Adrenal gland (tissue), 12 donors: ENCODE measurements around the gene PRR18. TPM values are rescaled to one million over a fixed set of nuclear protein-coding genes. Genes with fewer than 3 reads are reported as not detected.

Experiments used
- DNase-seq, 7 donors: peaks; one replicate each; pipeline ENCODE4 v3.0.0-alpha.2; 2019 to 2020
- H3K27ac ChIP-seq, 5 donors: fragments of 200-600 bp; sonication (generic) in 4 of 5; 1 replicate in 3 of 5; 2 replicates in 2 of 5; pipeline versions ENCODE4 v1.5.1 to v1.8.0; 2016 to 2020; ENCODE audit warnings: mild to moderate bottlenecking in 1 of 5
- H3K27me3 ChIP-seq: fragments of 200-600 bp; 2 replicates; pipeline ENCODE4 v1.8.0; 2021
- H3K36me3 ChIP-seq, 2 donors: fragments of 200-600 bp; replicated peaks in 1 of 2; 1 replicate in 1 of 2; 2 replicates in 1 of 2; pipeline versions ENCODE4 v1.5.1 to v1.8.0; 2018 to 2022
- H3K4me1 ChIP-seq, 2 donors: fragments of 200-600 bp; replicated peaks in 1 of 2; 1 replicate in 1 of 2; 2 replicates in 1 of 2; pipeline versions ENCODE4 v1.5.1 to v1.8.0; 2018 to 2021
- H3K4me3 ChIP-seq, 4 donors: fragments of 200-600 bp; sonication (generic) in 3 of 4; one replicate each; pipeline ENCODE4 v1.5.1; 2016 to 2018
- H3K9me3 ChIP-seq, 3 donors: fragments of 200-600 bp; sonication (generic) in 1 of 3; replicated peaks in 1 of 3; 1 replicate in 2 of 3; 2 replicates in 1 of 3; pipeline versions ENCODE4 v1.5.1 to v1.8.0; 2016 to 2021
- CTCF ChIP-seq, 6 experiments: fragments of 450-650 bp in 4 of 6; fragments of 200-600 bp in 2 of 6; sonication (generic) in 1 of 6; IDR thresholded peaks; 1 replicate in 5 of 6; 2 replicates in 1 of 6; pipeline versions ENCODE4 v1.5.1 to v1.8.0; 2016 to 2021; ENCODE audit warnings: antibody characterized with exemption in 6 of 6, mild to moderate bottlenecking in 2 of 6, moderate library complexity in 1 of 6
- POLR2A ChIP-seq, 2 donors: fragments of 450-650 bp; IDR thresholded peaks; one replicate each; pipeline ENCODE4 v1.6.1; 2017; ENCODE audit warnings: antibody characterized with exemption in 2 of 2, mild to moderate bottlenecking in 2 of 2, moderate library complexity in 1 of 2
- WGBS, 4 donors: extraction: QIAGEN DNeasy Blood & Tissue Kit in 2 of 4; methylation state at CpG; one replicate each; pipeline versions ENCODE4 v1.1.5 to v1.1.7; 2013 to 2017; 5-methylcytosine and 5-hydroxymethylcytosine counted together
- intact Hi-C, 2 donors: fragments of 100-400 bp; cut with DNase I; formaldehyde crosslinking; loops; one replicate each; pipeline versions ENCODE4 v1.14.1 to v1.15.0; 2022 to 2023
- polyA plus RNA-seq, 3 donors: library from polyadenylated mRNA; stranded (reverse); fragments of 200-250 nt in 2 of 3; fragments of 350-450 nt in 1 of 3; fragmentation: Illumina TruSeq in 1 of 3; extraction: RNeasy Lipid Tissue Mini Kit (QIAGEN cat#74804) in 1 of 3; gene quantifications; one replicate each; pipeline ENCODE4 v1.2.3, GENCODE V29; 2013 to 2014
- total RNA-seq, 9 donors: library from RNA; depleted of rRNA in 4 of 9; stranded (reverse); fragments of >200 nt in 4 of 9; fragments of 120-200 nt in 1 of 9; fragmentation: NEBNext Ultra II Directional in 1 of 9; extraction: Animal tissue kit (Norgen Biotek cat#: 25700) in 1 of 9; gene quantifications; one replicate each; pipeline versions ENCODE4 v1.1.0 to v1.2.4, GENCODE V29; 2013 to 2023
- donor health status: healthy with polysubstance abuse.
- donor health status: Bipolar disorder and iron deficiency.
- donor health status: DM: yes; HTN: yes; CAD: no.
- donor health status: DM: no; HTN: no; CAD: no.
- donor health status: DM: no; HTN: no; CAD: no.
- donor health status: DM: yes; HTN: yes; CAD: no.

PRR18 gene
- total and polyA plus RNA-seq, 12 donors, result 0.07 to 0.60 (median 0.07) TPM; not detected in 9

GRCh38 chr6:166312832-166313231 lies 4.6 kb upstream of the PRR18 start:
- Histone ChIP-seq H3K27me3 (peaks cover 15% of the 10 kb centered on the region), H3K27ac (no peak overlapping the region), H3K4me3 (no peak overlapping the region), H3K4me1 (peaks cover 0 to 7% of the 10 kb centered on the region in 2 donors), H3K9me3 (no peaks in the 10 kb centered on the region), H3K36me3 (no peaks in the 10 kb centered on the region)
- 66 to 76% (median 69%) methylated on average over 1 of the region's 1 CpG for WGBS, 4 donors
- no peak for TF ChIP-seq CTCF (IDR thresholded peaks at IDR 0.05)
- no peak for TF ChIP-seq POLR2A (IDR thresholded peaks at IDR 0.05)
- intact Hi-C loops, result loop anchor here in 1 of 2 donors (5.0 kb wide), 1 partner anchor 89 kb away; no protein-coding TSS in a partner anchor
- no peak for DNase-seq

GRCh38 chr6:166310634-166311033 lies 2.4 kb upstream of the PRR18 start:
- Histone ChIP-seq H3K4me3 (no peak overlapping the region), H3K27me3 (peaks cover 36% of the 10 kb centered on the region), H3K9me3 (no peaks in the 10 kb centered on the region), H3K36me3 (no peaks in the 10 kb centered on the region), H3K27ac (no peak overlapping the region), H3K4me1 (peaks cover 0 to 7% of the 10 kb centered on the region in 2 donors)
- TF ChIP-seq POLR2A (IDR thresholded peaks at IDR 0.05), result no peak
- TF ChIP-seq CTCF (IDR thresholded peaks at IDR 0.05), result no peak
- DNase-seq, result no peak
- 85 to 90% (median 88%) methylated on average over 9 to 12 of the region's 12 CpGs for WGBS, 4 donors
- intact Hi-C loops, result loop anchor here in 1 of 2 donors (5.0 kb wide), 1 partner anchor 92 kb away; no protein-coding TSS in a partner anchor

GRCh38 chr6:166309977-166310376 lies 1.8 kb upstream of the PRR18 start:
- no peak overlapping the region for H3K27ac ChIP-seq
- H3K27me3 ChIP-seq, result peaks cover 40% of the 10 kb centered on the region
- H3K9me3 ChIP-seq, result no peaks in the 10 kb centered on the region
- intact Hi-C loops, result loop anchor here in 1 of 2 donors (5.0 kb wide), 1 partner anchor 92 kb away; no protein-coding TSS in a partner anchor
- H3K4me3 ChIP-seq, result no peak overlapping the region
- WGBS, 4 donors, result 81 to 89% (median 87%) methylated on average over 9 of the region's 9 CpGs
- no peaks in the 10 kb centered on the region for H3K36me3 ChIP-seq
- TF ChIP-seq POLR2A (IDR thresholded peaks at IDR 0.05), result no peak
- no peak for TF ChIP-seq CTCF (IDR thresholded peaks at IDR 0.05)
- peaks cover 0 to 7% of the 10 kb centered on the region in 2 donors for H3K4me1 ChIP-seq
- no peak for DNase-seq

- no peak for DNase-seq
- Histone ChIP-seq H3K9me3 (no peaks in the 10 kb centered on the region), H3K36me3 (no peaks in the 10 kb centered on the region), H3K4me1 (peaks cover 0 to 7% of the 10 kb centered on the region in 2 donors), H3K27me3 (peaks cover 40% of the 10 kb centered on the region), H3K4me3 (peak overlapping the region in 1 of 4 donors; percentile 55), H3K27ac (no peak overlapping the region)
- intact Hi-C loops, result no loop called here
- TF ChIP-seq CTCF (IDR thresholded peaks at IDR 0.05), result no peak
- no peak for TF ChIP-seq POLR2A (IDR thresholded peaks at IDR 0.05)
- WGBS, 4 donors, result 55 to 69% (median 61%) methylated on average over 7 to 11 of the region's 11 CpGs
Measured at GRCh38 chr6:166308769-166309589, 787 bp upstream of the PRR18 start.
